HepG2 (cell line): ENCODE data around the gene PRR19. TPM values are rescaled to one million over a fixed set of nuclear protein-coding genes. Genes with fewer than 3 reads are reported as not detected.

ENCODE experiments used
- AHR ChIP-seq: IDR thresholded peaks from 2 replicates; pipeline ENCODE4 v1.6.1; 2018; ENCODE audit warnings: missing genetic modification reagents, missing compliant biosample characterization
- ATM ChIP-seq: fragments of 450-650 bp; IDR thresholded peaks from 2 replicates; pipeline ENCODE4 v1.7.1; 2017; ENCODE audit warnings: mild to moderate bottlenecking, borderline replicate concordance
- ATRX ChIP-seq: sonication (generic); formaldehyde crosslinking; IDR thresholded peaks from 2 replicates; pipeline ENCODE4 v1.4.0; 2020; ENCODE audit warnings: missing genetic modification reagents, borderline replicate concordance
- BHLHE40 ChIP-seq: IDR thresholded peaks from 2 replicates; pipeline ENCODE4 v1.6.1; 2011; ENCODE audit warnings: low read length, improper control_type of control experiment
- FOSL2 ChIP-seq: sonication (generic); formaldehyde crosslinking; IDR thresholded peaks from 2 replicates; pipeline ENCODE4 v1.4.0; 2020; ENCODE audit warnings: missing genetic modification reagents
- IRF9 ChIP-seq: sonication (generic); formaldehyde crosslinking; IDR thresholded peaks from 2 replicates; pipeline ENCODE4 v1.8.0; 2022; ENCODE audit warnings: missing genetic modification reagents, mild to moderate bottlenecking, borderline replicate concordance
- MBD4 ChIP-seq: IDR thresholded peaks from 2 replicates; pipeline ENCODE4 v1.6.1; 2012; ENCODE audit warnings: low read length, inconsistent platforms, borderline replicate concordance
- MYNN ChIP-seq: sonication (generic); formaldehyde crosslinking; IDR thresholded peaks from 2 replicates; pipeline ENCODE4 v1.4.0; 2020; ENCODE audit warnings: mild to moderate bottlenecking, low read depth, missing genetic modification reagents
- NPAS2 ChIP-seq: sonication (generic); formaldehyde crosslinking; IDR thresholded peaks from 2 replicates; pipeline ENCODE4 v1.8.0; 2022; ENCODE audit warnings: mild to moderate bottlenecking, missing genetic modification reagents, borderline replicate concordance
- SNRNP70 ChIP-seq: fragments of 200-400 bp; formaldehyde crosslinking; IDR thresholded peaks from 2 replicates; pipeline ENCODE4 v1.6.1; 2017; ENCODE audit warnings: mild to moderate bottlenecking, low read depth, low read length, moderate library complexity
- SP140L ChIP-seq: sonication (generic); formaldehyde crosslinking; IDR thresholded peaks from 2 replicates; pipeline ENCODE4 v1.4.0; 2020; ENCODE audit warnings: missing genetic modification reagents, borderline replicate concordance
- TFDP2 ChIP-seq: sonication (generic); formaldehyde crosslinking; IDR thresholded peaks from 2 replicates; pipeline ENCODE4 v1.4.0; 2020; ENCODE audit warnings: missing genetic modification reagents
- TRAFD1 ChIP-seq: sonication (generic); formaldehyde crosslinking; IDR thresholded peaks from 2 replicates; pipeline ENCODE4 v1.5.1; 2020; ENCODE audit warnings: missing genetic modification reagents, mild to moderate bottlenecking, borderline replicate concordance
- ZBTB7A ChIP-seq: sonication (generic); formaldehyde crosslinking; IDR thresholded peaks from 2 replicates; pipeline ENCODE4 v1.8.0; 2022; ENCODE audit warnings: mild to moderate bottlenecking, missing genetic modification reagents
- ZFP90 ChIP-seq: sonication (generic); formaldehyde crosslinking; IDR thresholded peaks from 2 replicates; pipeline ENCODE4 v1.8.0; 2022; ENCODE audit warnings: missing genetic modification reagents, mild to moderate bottlenecking, inconsistent platforms, borderline replicate concordance
- ZMYM3 ChIP-seq: sonication (generic); formaldehyde crosslinking; IDR thresholded peaks from 2 replicates; pipeline ENCODE4 v1.5.1; 2020; ENCODE audit warnings: mild to moderate bottlenecking, missing genetic modification reagents
- ZNF20 ChIP-seq: sonication (generic); formaldehyde crosslinking; IDR thresholded peaks from 2 replicates; pipeline ENCODE4 v1.4.0; 2020; ENCODE audit warnings: mild to moderate bottlenecking, moderate library complexity, missing genetic modification reagents
- ZNF367 ChIP-seq: sonication (generic); formaldehyde crosslinking; IDR thresholded peaks from 2 replicates; pipeline ENCODE4 v1.4.0; 2020; ENCODE audit warnings: missing genetic modification reagents, borderline replicate concordance
- ZNF468 ChIP-seq: sonication (generic); formaldehyde crosslinking; IDR thresholded peaks from 2 replicates; pipeline ENCODE4 v1.8.0; 2022; ENCODE audit warnings: mild to moderate bottlenecking, moderate library complexity, missing genetic modification reagents
- ZNF687 ChIP-seq: sonication (generic); formaldehyde crosslinking; IDR thresholded peaks from 2 replicates; pipeline ENCODE4 v1.5.1; 2020; ENCODE audit warnings: mild to moderate bottlenecking, missing genetic modification reagents, moderate library complexity
- ZSCAN21 ChIP-seq: sonication (generic); formaldehyde crosslinking; IDR thresholded peaks from 2 replicates; pipeline ENCODE4 v1.8.0; 2022; ENCODE audit warnings: mild to moderate bottlenecking, missing genetic modification reagents, moderate library complexity, borderline replicate concordance
- ZSCAN29 ChIP-seq: sonication (generic); formaldehyde crosslinking; conservative IDR thresholded peaks from 2 replicates; pipeline ENCODE4 v1.4.0; 2020; ENCODE audit warnings: mild to moderate bottlenecking, missing genetic modification reagents
- polyA plus RNA-seq, 8 experiments: library from polyadenylated mRNA; depleted of rRNA in 3 of 8; stranded (reverse) in 7 of 8; unstranded in 1 of 8; fragments of >200 nt; fragmentation: Illumina TruSeq in 4 of 8; extraction: Trizol in 4 of 8; gene quantifications; 2 replicates each; pipeline versions ENCODE4 v1.2.1 to v1.2.3, GENCODE V29; 2011 to 2016; ENCODE audit warnings: low read depth in 4 of 8, missing spikeins in 1 of 8, mixed read lengths in 1 of 8; ENCODE audit not compliant: insufficient read depth in 1 of 8
- total RNA-seq, 5 experiments: library from RNA; depleted of rRNA; stranded (reverse); fragments of >200 nt; fragmentation: Illumina TruSeq; extraction: Trizol; gene quantifications; 2 replicates each; pipeline ENCODE4 v1.2.3, GENCODE V29; 2016; ENCODE audit warnings: low read depth in 1 of 5

PRR19 gene
- total and polyA plus RNA-seq, 2 of the 13 experiments (the other 11 are each of a cell fraction or from before 2014, with no cell fraction given): 0.21 to 0.33 TPM

- 0 out of 2 replicates have a peak, but pooled peaks have one; percentile 9 for TF ChIP-seq MYNN (CRISPR knock-in tag)
- TF ChIP-seq ZFP90 (CRISPR knock-in tag): no peak
- no peak for TF ChIP-seq ATM
- no peak for TF ChIP-seq ZSCAN21 (CRISPR knock-in tag)
- TF ChIP-seq ZNF687 (CRISPR knock-in tag): peak; percentile 71
- peak; percentile 92; the same call in 1 of the 2 replicates for TF ChIP-seq ZSCAN29 (CRISPR knock-in tag)
- no peak for TF ChIP-seq ZMYM3 (CRISPR knock-in tag)
- TF ChIP-seq AHR (CRISPR knock-in tag): peak; percentile 41; the same call in 1 of the 2 replicates
- TF ChIP-seq MBD4: no peak
- TF ChIP-seq BHLHE40: 0 out of 2 replicates have a peak, but pooled peaks have one; percentile 11
- TF ChIP-seq TFDP2: peak; percentile 48
- TF ChIP-seq SNRNP70: no peak
- TF ChIP-seq ZNF367 (CRISPR knock-in tag): no peak
- TF ChIP-seq ZNF468 (CRISPR knock-in tag): no peak
- 0 out of 2 replicates have a peak, but pooled peaks have one; percentile 37 for TF ChIP-seq IRF9 (CRISPR knock-in tag)
- TF ChIP-seq SP140L (CRISPR knock-in tag): 0 out of 2 replicates have a peak, but pooled peaks have one; percentile 2
- no peak for TF ChIP-seq ZBTB7A
- TF ChIP-seq NPAS2 (CRISPR knock-in tag): no peak
- no peak for TF ChIP-seq ATRX
- TF ChIP-seq TRAFD1 (CRISPR knock-in tag): 0 out of 2 replicates have a peak, but pooled peaks have one; percentile 77
- peak; percentile 33 for TF ChIP-seq FOSL2 (CRISPR knock-in tag)
- TF ChIP-seq ZNF20 (CRISPR knock-in tag): no peak
Observed at GRCh38 chr19:42325308-42325895, 23.5 kb downstream of the PRR19 start, which contains the start of gene MEGF8 (continued).
